H1 (cell line): ENCODE measurements around the gene KCNJ2. TPM values are rescaled to one million over a fixed set of nuclear protein-coding genes. Genes with fewer than 3 reads are reported as not detected.

ENCODE experiments used
- CTCF ChIA-PET: fragments of 300-600 bp; sonication (Branson Sonifier 250); formaldehyde crosslinking; loops from one replicate; lab custom pipeline; 2021; ENCODE audit not compliant: partially characterized antibody; lab: Charles Lee
- POLR2A ChIA-PET: fragments of 300-600 bp; sonication (Branson Sonifier 250); formaldehyde crosslinking; loops from one replicate; lab custom pipeline; 2021; ENCODE audit warnings: inconsistent platforms; ENCODE audit not compliant: partially characterized antibody; lab: Charles Lee
- DNase-seq, 2 experiments: peaks; one replicate each; pipeline versions ENCODE4 v3.0.0 to v3.0.0-alpha.2; 2010 to 2022; ENCODE audit warnings: low spot score in 2 of 2, low read depth in 1 of 2, mixed read lengths in 1 of 2
- FAIRE-seq: peaks from 2 replicates; lab custom pipeline; 2011; peaks lifted over from hg19 to GRCh38; lab: Jason Lieb, UNC
- H2AFZ ChIP-seq: 2 replicates; pipeline ENCODE4 v1.8.1; 2012; ENCODE audit warnings: low read length, inconsistent platforms
- H2AK5ac ChIP-seq: 2 replicates; pipeline ENCODE4 v1.6.1; 2013; ENCODE audit warnings: low read depth, low read length
- H2BK120ac ChIP-seq: replicated peaks from 2 replicates; pipeline ENCODE3; 2013; ENCODE audit warnings: low read depth, low read length, inconsistent platforms
- H2BK12ac ChIP-seq: 2 replicates; pipeline ENCODE4 v1.6.1; 2013; ENCODE audit warnings: low read depth, low read length
- H2BK15ac ChIP-seq: 2 replicates; pipeline ENCODE4 v1.6.1; 2013; ENCODE audit warnings: low read length
- H2BK20ac ChIP-seq: 2 replicates; pipeline ENCODE4 v1.6.1; 2013; ENCODE audit warnings: low read length
- H2BK5ac ChIP-seq: 2 replicates; pipeline ENCODE4 v1.6.1; 2013; ENCODE audit warnings: low read depth, low read length
- H3K14ac ChIP-seq: 2 replicates; pipeline ENCODE4 v1.6.1; 2013; ENCODE audit warnings: inconsistent platforms; ENCODE audit not compliant: insufficient read length
- H3K18ac ChIP-seq: 2 replicates; pipeline ENCODE4 v1.6.1; 2013; ENCODE audit warnings: low read length; ENCODE audit errors: extremely low read depth
- H3K23ac ChIP-seq: 2 replicates; pipeline ENCODE4 v1.6.1; 2013; ENCODE audit warnings: inconsistent platforms; ENCODE audit not compliant: insufficient read length
- H3K23me2 ChIP-seq: 2 replicates; pipeline ENCODE4 v1.6.1; 2013; ENCODE audit warnings: low read depth, low read length
- H3K27ac ChIP-seq: 2 replicates; pipeline ENCODE4 v1.6.1; 2011; ENCODE audit warnings: low read depth, low read length, inconsistent platforms
- H3K27me3 ChIP-seq, 4 experiments: replicated peaks in 1 of 4; 1 replicate in 1 of 4; 2 replicates in 3 of 4; pipeline versions ENCODE4 v1.6.1 to v1.8.1; 2011 to 2013; ENCODE audit warnings: low read length in 3 of 4, mild to moderate bottlenecking in 3 of 4, inconsistent platforms in 2 of 4, mixed read lengths in 2 of 4, moderate library complexity in 1 of 4; ENCODE audit not compliant: control insufficient read depth in 3 of 4, insufficient read depth in 3 of 4; ENCODE audit errors: extremely low read depth in 1 of 4
- H3K36me3 ChIP-seq, 4 experiments: 2 replicates each; pipeline versions ENCODE4 v1.6.1 to v1.8.1; 2011 to 2013; ENCODE audit warnings: mild to moderate bottlenecking in 4 of 4, low read length in 3 of 4, moderate library complexity in 2 of 4, control low read depth in 1 of 4, inconsistent platforms in 1 of 4; ENCODE audit not compliant: insufficient read depth in 4 of 4, control insufficient read depth in 2 of 4
- H3K4ac ChIP-seq: replicated peaks from 2 replicates; pipeline ENCODE3; 2013; ENCODE audit warnings: low read length, low read depth, mixed read lengths, inconsistent platforms; ENCODE audit not compliant: insufficient read length
- H3K4me1 ChIP-seq, 4 experiments: replicated peaks in 1 of 4; 1 replicate in 1 of 4; 2 replicates in 3 of 4; pipeline versions ENCODE4 v1.6.1 to v1.8.1; 2011 to 2013; ENCODE audit warnings: low read length in 3 of 4, inconsistent platforms in 2 of 4, mixed read lengths in 1 of 4; ENCODE audit not compliant: insufficient read depth in 4 of 4, control insufficient read depth in 3 of 4
- H3K4me2 ChIP-seq, 2 experiments: 2 replicates each; pipeline versions ENCODE4 v1.6.1 to v1.8.1; 2011 to 2013; ENCODE audit warnings: low read depth in 2 of 2, low read length in 2 of 2, control low read depth in 1 of 2, inconsistent platforms in 1 of 2, mild to moderate bottlenecking in 1 of 2; ENCODE audit not compliant: insufficient read depth in 1 of 2
- H3K4me3 ChIP-seq, 4 experiments: fragments of 200-600, 300-600 bp in 1 of 4; sonication (generic), shearing (Covaris generic), sonication (Bioruptor Twin) in 1 of 4; 2 replicates each; pipeline versions ENCODE4 v1.5.1 to v1.8.1; 2011 to 2016; ENCODE audit warnings: low read length in 4 of 4, low read depth in 3 of 4, control low read depth in 2 of 4, inconsistent platforms in 2 of 4, mild to moderate bottlenecking in 2 of 4, mixed read lengths in 1 of 4, moderate library complexity in 1 of 4; ENCODE audit not compliant: insufficient read depth in 2 of 4; ENCODE audit errors: extremely low read depth in 1 of 4
- H3K56ac ChIP-seq: replicated peaks from 2 replicates; pipeline ENCODE3; 2013; ENCODE audit warnings: low read depth, mild to moderate bottlenecking, mixed read lengths, low read length, inconsistent platforms; ENCODE audit not compliant: insufficient read length
- H3K79me1 ChIP-seq: 2 replicates; pipeline ENCODE4 v1.6.1; 2013; ENCODE audit warnings: low read depth, low read length, control low read depth
- H3K79me2 ChIP-seq, 2 experiments: 2 replicates each; pipeline versions ENCODE4 v1.6.1 to v1.8.1; 2012 to 2013; ENCODE audit warnings: low read length in 2 of 2, mild to moderate bottlenecking in 2 of 2, inconsistent platforms in 1 of 2; ENCODE audit not compliant: insufficient read depth in 2 of 2, control insufficient read depth in 1 of 2
- H3K9ac ChIP-seq, 4 experiments: replicated peaks in 1 of 4; 1 replicate in 1 of 4; 2 replicates in 3 of 4; pipeline versions ENCODE4 v1.6.1 to v1.8.1; 2011 to 2013; ENCODE audit warnings: low read depth in 3 of 4, low read length in 3 of 4, control low read depth in 2 of 4, mild to moderate bottlenecking in 2 of 4, moderate library complexity in 2 of 4, inconsistent platforms in 1 of 4; ENCODE audit errors: extremely low read depth in 1 of 4
- H3K9me3 ChIP-seq, 2 experiments: 2 replicates each; pipeline versions ENCODE4 v1.6.1 to v1.8.1; 2012 to 2013; ENCODE audit warnings: mild to moderate bottlenecking in 2 of 2, moderate library complexity in 2 of 2, control low read depth in 1 of 2, inconsistent platforms in 1 of 2, low read depth in 1 of 2, low read length in 1 of 2, mixed read lengths in 1 of 2; ENCODE audit not compliant: insufficient read depth in 2 of 2
- H4K20me1 ChIP-seq, 2 experiments: replicated peaks in 1 of 2; 2 replicates each; pipeline versions ENCODE3 to v1.8.1; 2011 to 2013; ENCODE audit warnings: inconsistent platforms in 2 of 2, low read length in 2 of 2, mild to moderate bottlenecking in 1 of 2; ENCODE audit not compliant: insufficient read depth in 2 of 2, control insufficient read depth in 1 of 2
- H4K5ac ChIP-seq: 2 replicates; pipeline ENCODE4 v1.6.1; 2013; ENCODE audit warnings: low read length, low read depth, mixed read lengths, inconsistent platforms; ENCODE audit not compliant: insufficient read length
- H4K8ac ChIP-seq: 2 replicates; pipeline ENCODE4 v1.8.0; 2013; ENCODE audit warnings: mild to moderate bottlenecking, moderate library complexity, low read length, inconsistent platforms; ENCODE audit not compliant: insufficient read depth; ENCODE audit errors: extremely low read depth
- H4K91ac ChIP-seq: replicated peaks from 2 replicates; pipeline ENCODE3; 2013; ENCODE audit warnings: low read length, mixed read lengths, inconsistent platforms; ENCODE audit not compliant: insufficient read length
- GTF2F1 ChIP-seq: IDR thresholded peaks from 2 replicates; pipeline ENCODE4 v1.6.1; 2012; ENCODE audit warnings: low read depth, low read length, improper control_type of control experiment, borderline replicate concordance
- POLR2A ChIP-seq, 2 experiments: IDR thresholded peaks; 1 replicate in 1 of 2; 2 replicates in 1 of 2; pipeline ENCODE4 v1.6.1; 2011; ENCODE audit warnings: low read depth in 2 of 2, low read length in 2 of 2, mild to moderate bottlenecking in 2 of 2; ENCODE audit errors: control extremely low read depth in 1 of 2
- SP1 ChIP-seq: IDR thresholded peaks from 2 replicates; pipeline ENCODE4 v1.6.1; 2011; ENCODE audit warnings: low read depth, low read length
- TAF1 ChIP-seq: IDR thresholded peaks from 2 replicates; pipeline ENCODE4 v1.6.1; 2011; ENCODE audit warnings: mild to moderate bottlenecking, low read depth, low read length
- TBP ChIP-seq: IDR thresholded peaks from 2 replicates; pipeline ENCODE4 v1.6.1; 2011; ENCODE audit warnings: low read depth, low read length, improper control_type of control experiment
- YY1 ChIP-seq: IDR thresholded peaks from 2 replicates; pipeline ENCODE4 v1.6.1; 2011; ENCODE audit warnings: low read depth, mild to moderate bottlenecking, low read length
- WGBS, 2 experiments: shearing (Covaris generic) in 1 of 2; methylation state at CpG; one replicate each; pipeline versions ENCODE4 v1.1.6 to v1.1.7; 2013 to 2015; ENCODE audit warnings: low lambda C conversion rate in 2 of 2, mixed read lengths in 2 of 2, inconsistent platforms in 1 of 2, low coverage in 1 of 2, missing lambda C conversion rate in 1 of 2; ENCODE audit not compliant: insufficient replicate concordance in 2 of 2, insufficient coverage in 1 of 2, insufficient read length in 1 of 2; ENCODE audit errors: extremely low coverage in 1 of 2, missing lambda C conversion rate in 1 of 2; 5-methylcytosine and 5-hydroxymethylcytosine counted together
- polyA plus RNA-seq, 7 experiments: library from polyadenylated mRNA; depleted of rRNA in 3 of 7; stranded (reverse) in 5 of 7; unstranded in 2 of 7; fragments of >200 nt in 5 of 7; fragments of 200-250 nt in 2 of 7; gene quantifications; 1 replicate in 5 of 7; 2 replicates in 1 of 7; 4 replicates in 1 of 7; pipeline versions ENCODE4 v1.2.1 to v1.2.3, GENCODE V29; 2011 to 2013; ENCODE audit warnings: missing spikeins in 2 of 7, mixed read lengths in 2 of 7
- total RNA-seq: library from RNA; stranded (reverse); fragmentation: NEBNext Ultra II Directional; extraction: Animal tissue kit (Norgen Biotek cat#: 25700); gene quantifications from 2 replicates; pipeline ENCODE4 v1.2.1, GENCODE V29; 2021

KCNJ2 gene
- total and polyA plus RNA-seq, 2 of the 8 experiments (the other 6 are each of a cell fraction or from before 2014, with no cell fraction given), result 0.23 to 0.76 TPM

DNA sequence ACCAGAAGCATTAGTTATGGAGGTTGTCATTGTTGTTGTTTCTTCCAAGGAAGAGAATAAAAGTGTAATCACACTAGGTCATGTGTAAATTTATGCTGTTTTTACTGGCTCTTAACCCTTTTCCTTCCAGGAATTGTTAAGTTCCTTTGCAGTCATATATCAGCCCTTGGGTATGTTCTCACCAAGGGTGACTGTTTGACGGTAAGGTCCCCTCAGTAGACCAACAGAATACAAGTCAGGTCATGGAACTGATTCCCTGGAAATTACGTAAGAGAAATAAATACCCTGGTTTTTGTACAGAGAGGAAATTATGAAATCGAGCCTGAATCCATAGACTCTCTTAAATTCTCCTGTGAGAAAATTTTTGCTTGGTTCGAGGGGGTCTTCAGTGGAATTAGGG, 11.2 kb upstream of the KCNJ2 start:
- no peaks in the 10 kb centered on the region for H3K79me2 ChIP-seq
- no peak overlapping the region for H2BK20ac ChIP-seq
- H3K18ac ChIP-seq, result no peak overlapping the region
- H2BK120ac ChIP-seq, result no peak overlapping the region
- H2AK5ac ChIP-seq, result no peak overlapping the region
- no peaks in the 10 kb centered on the region for H3K79me1 ChIP-seq
- H3K4me2 ChIP-seq, result no peak overlapping the region
- no peak overlapping the region for H3K9ac ChIP-seq
- no peaks in the 10 kb centered on the region for H3K36me3 ChIP-seq
- H3K27ac ChIP-seq, result no peak overlapping the region
- H3K56ac ChIP-seq, result no peak overlapping the region
- no peaks in the 10 kb centered on the region for H3K27me3 ChIP-seq
- DNase-seq (no peak), FAIRE-seq (no peak)
- no peaks in the 10 kb centered on the region for H3K9me3 ChIP-seq
- WGBS, 2 experiments, result 90% methylated on average over 4 of the region's 4 CpGs; no CpG with 5 or more reads in 1 of the 2 experiments
- no peak overlapping the region for H2AFZ ChIP-seq
- no peak overlapping the region for H3K4ac ChIP-seq
- no peak overlapping the region for H2BK15ac ChIP-seq
- H2BK12ac ChIP-seq, result no peak overlapping the region
- no peaks in the 10 kb centered on the region for H4K20me1 ChIP-seq
- no peak overlapping the region for H3K4me3 ChIP-seq
- no peak overlapping the region for H3K14ac ChIP-seq
- ChIA-PET POLR2A (no interaction called here), CTCF (interaction anchor here (0.7 kb wide), 1 partner anchor 170 kb away, joined by 3 read pairs; no protein-coding TSS in a partner anchor)
- H2BK5ac ChIP-seq, result no peak overlapping the region
- no peak overlapping the region for H3K23ac ChIP-seq
- no peak overlapping the region for H4K91ac ChIP-seq
- H4K5ac ChIP-seq, result no peak overlapping the region
- H4K8ac ChIP-seq, result no peak overlapping the region
- no peaks in the 10 kb centered on the region for H3K23me2 ChIP-seq
- H3K4me1 ChIP-seq, result no peaks in the 10 kb centered on the region
- TF ChIP-seq POLR2A (IDR thresholded peaks at IDR 0.05; ENCODE audit: control extremely low read depth in 1 of 2, low read depth in 2 of 2, low read length in 2 of 2), result no peak
- no peak for TF ChIP-seq SP1
- TF ChIP-seq TAF1, result no peak
- no peak for TF ChIP-seq YY1
- TF ChIP-seq GTF2F1, result no peak
- TF ChIP-seq TBP, result no peak
